GM12878 (cell line): ENCODE measurements around the gene SH3BGRL3.

Experiments
- ASH2L ChIP-seq: fragments of 300-600, 200-600 bp; sonication (generic); IDR thresholded peaks from 2 replicates; pipeline ENCODE4 v1.6.1; 2017; ENCODE audit warnings: low read depth, mild to moderate bottlenecking, borderline replicate concordance
- CTCF ChIP-seq, 3 experiments: IDR thresholded peaks in 2 of 3; conservative IDR thresholded peaks in 1 of 3; 2 replicates each; pipeline ENCODE4 v1.5.1; 2011; ENCODE audit warnings: low read depth in 3 of 3, low read length in 3 of 3, mild to moderate bottlenecking in 3 of 3, control low read depth in 2 of 3, moderate library complexity in 2 of 3, inconsistent platforms in 1 of 3, mixed read lengths in 1 of 3; ENCODE audit not compliant: control insufficient read depth in 2 of 3, insufficient read depth in 1 of 3; ENCODE audit errors: extremely low read depth in 1 of 3
- E2F4 ChIP-seq: IDR thresholded peaks from 2 replicates; pipeline ENCODE4 v1.6.1; 2012; ENCODE audit warnings: low read depth, low read length, improper control_type of control experiment
- EGR1 ChIP-seq, 2 experiments: IDR thresholded peaks; 1 replicate in 1 of 2; 2 replicates in 1 of 2; pipeline ENCODE4 v1.6.1; 2011 to 2012; ENCODE audit warnings: low read depth in 2 of 2, low read length in 2 of 2, borderline replicate concordance in 1 of 2, mild to moderate bottlenecking in 1 of 2, moderate library complexity in 1 of 2
- TBL1XR1 ChIP-seq: IDR thresholded peaks from 2 replicates; pipeline ENCODE4 v1.6.1; 2012; ENCODE audit warnings: low read depth, low read length, improper control_type of control experiment
- USF2 ChIP-seq: IDR thresholded peaks from 2 replicates; pipeline ENCODE4 v1.6.1; 2011; ENCODE audit warnings: low read depth, low read length, improper control_type of control experiment, borderline replicate concordance
- YY1 ChIP-seq: IDR thresholded peaks from 2 replicates; pipeline ENCODE4 v1.6.1; 2011; ENCODE audit warnings: low read depth, mild to moderate bottlenecking, low read length
- ZNF24 ChIP-seq: fragments of 450-650 bp; IDR thresholded peaks from 2 replicates; pipeline ENCODE4 v1.6.1; 2017; ENCODE audit warnings: antibody characterized with exemption, mild to moderate bottlenecking

DNA sequence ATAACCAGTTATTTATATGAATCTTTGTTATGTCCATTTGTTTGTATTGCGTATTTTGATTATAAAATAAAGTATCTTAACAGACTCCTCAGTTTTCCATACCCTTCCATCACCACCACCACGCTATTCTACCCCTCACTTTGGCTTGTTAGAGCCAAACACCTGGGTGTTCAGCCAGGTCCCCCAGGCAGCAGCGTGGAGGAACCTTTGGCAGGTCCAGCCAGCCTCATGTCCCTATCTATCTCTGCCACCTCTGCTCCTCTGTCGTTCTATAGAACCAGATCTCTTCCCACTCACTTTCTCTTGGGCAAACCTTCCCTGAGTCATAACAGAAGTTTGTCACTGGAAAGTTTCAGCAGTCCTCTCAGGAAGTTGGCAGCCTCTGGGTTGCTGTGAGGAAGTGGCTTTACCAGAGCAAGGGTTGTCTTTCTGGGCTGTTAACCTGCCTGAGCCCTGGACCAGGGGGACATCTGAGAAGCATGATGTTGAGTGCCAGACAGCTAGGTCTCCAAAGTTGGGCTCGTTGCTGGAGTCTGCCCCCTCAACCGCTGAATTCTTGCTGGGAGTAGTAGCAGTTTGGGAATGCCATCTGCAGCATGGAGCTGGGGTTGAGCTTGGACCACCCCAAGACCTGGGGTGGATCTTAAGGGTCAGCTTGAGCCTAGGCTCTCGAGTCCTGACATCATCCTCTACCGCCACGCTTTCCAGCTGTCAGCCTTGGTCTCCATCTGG is 996 bp upstream of the SH3BGRL3 start:
- TF ChIP-seq CTCF (IDR thresholded peaks at IDR 0.05 in 2 of 3, conservative IDR thresholded peaks at IDR 0.05 in 1 of 3; ENCODE audit: control insufficient read depth in 2 of 3, extremely low read depth in 1 of 3, insufficient read depth in 1 of 3, low read depth in 3 of 3, low read length in 3 of 3), result no peak
- TF ChIP-seq ASH2L, result no peak
- no peak for TF ChIP-seq USF2
- no peak for TF ChIP-seq EGR1 (IDR thresholded peaks at IDR 0.05; ENCODE audit: borderline replicate concordance in 1 of 2, low read depth in 2 of 2, low read length in 2 of 2)
- no peak for TF ChIP-seq ZNF24
- no peak for TF ChIP-seq E2F4
- no peak for TF ChIP-seq TBL1XR1
- TF ChIP-seq YY1, result no peak
